OCI-LY7 (cell line): ENCODE measurements around the gene RASA2.

ENCODE experiments used
- CTCF ChIP-seq: fragments of 200-600 bp; sonication (generic); conservative IDR thresholded peaks from 2 replicates; pipeline ENCODE4 v1.5.1; 2014; ENCODE audit warnings: mild to moderate bottlenecking, antibody characterized with exemption, low read length, moderate library complexity, mixed read lengths
- EZH2phosphoT487 ChIP-seq: fragments of 200-600 bp; sonication (generic); IDR thresholded peaks from 2 replicates; pipeline ENCODE4 v1.6.1; 2018; ENCODE audit warnings: low read depth, borderline replicate concordance, mild to moderate bottlenecking, mixed run types, antibody characterized with exemption, low read length, moderate library complexity, mixed read lengths

DNA sequence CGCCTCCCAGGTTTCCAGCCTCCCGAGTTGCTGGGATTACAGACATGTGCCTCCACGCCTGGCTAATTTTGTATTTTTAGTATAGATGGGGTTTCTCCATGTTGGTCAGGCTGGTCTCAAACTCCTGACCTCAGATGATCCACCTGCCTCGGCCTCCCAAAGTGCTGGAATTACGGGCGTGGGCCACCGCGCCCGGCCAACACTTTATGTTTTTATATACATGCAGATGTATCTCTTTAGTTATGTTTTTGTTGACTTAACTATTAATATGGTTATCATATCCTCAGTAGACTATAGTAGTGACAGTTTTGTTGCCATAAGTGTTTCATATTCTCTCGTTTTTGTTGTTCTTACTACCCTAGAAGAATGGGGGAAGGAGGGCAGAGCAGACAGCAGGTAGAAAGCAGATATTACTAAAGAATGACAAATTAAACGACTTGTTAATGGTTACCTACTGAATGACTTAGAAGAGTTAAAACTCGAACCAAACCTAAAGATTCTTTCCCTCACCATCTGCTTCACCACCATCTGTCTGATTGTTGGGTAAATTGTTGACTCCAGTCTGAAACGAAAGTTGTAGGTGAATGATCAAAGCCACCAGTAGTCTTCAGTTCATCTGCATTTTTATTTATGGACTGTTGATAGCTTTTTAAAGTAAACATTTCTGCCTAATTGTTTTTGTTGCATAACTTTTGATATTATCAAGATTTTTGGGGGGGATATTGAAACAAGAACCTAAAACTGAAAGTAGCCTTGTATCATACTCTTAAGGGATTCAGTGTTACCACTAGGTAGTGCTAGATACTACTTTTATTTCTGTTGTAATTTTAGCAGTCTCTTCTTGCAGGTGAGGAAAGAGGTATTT, 89.3 kb downstream of the RASA2 start:
- TF ChIP-seq EZH2phosphoT487: no peak
- TF ChIP-seq CTCF: peak; percentile 82
